Activated T-helper 1 cell treated with anti-CD3 and anti-CD28 coated beads, Interleukin-12 subunit alpha, Interleukin-12 subunit beta, Interleukin-2, Interleukin-4 antibody, amounts not matched to agents 30 ng/mL and 10 ng/mL and 1 ng/mL, durations not matched to agents 14 hours and 24 hours and 36 hours (primary cell): ENCODE data around the gene RAB40C. TPM values are rescaled to one million over a fixed set of nuclear protein-coding genes. Genes with fewer than 3 reads are reported as not detected.

Experiments
- DNase-seq: peaks from one replicate; pipeline ENCODE4 v3.0.0; 2021; ENCODE audit warnings: low spot score
- H3K27ac Mint-ChIP-seq: one replicate; pipeline ENCODE4 v1.8.0; 2021; ENCODE audit warnings: mild to moderate bottlenecking, mixed read lengths
- H3K27me3 Mint-ChIP-seq: one replicate; pipeline ENCODE4 v1.8.0; 2022; ENCODE audit warnings: mild to moderate bottlenecking, moderate library complexity, mixed read lengths; ENCODE audit not compliant: insufficient read depth
- H3K36me3 Mint-ChIP-seq: one replicate; pipeline ENCODE4 v1.8.0; 2021; ENCODE audit warnings: low read depth, mixed read lengths
- H3K4me1 Mint-ChIP-seq: one replicate; pipeline ENCODE4 v1.8.0; 2021; ENCODE audit warnings: low read depth, mixed read lengths
- H3K4me3 Mint-ChIP-seq: one replicate; pipeline ENCODE4 v1.8.0; 2021; ENCODE audit warnings: mild to moderate bottlenecking, moderate library complexity, mixed read lengths
- H3K9me3 Mint-ChIP-seq: one replicate; pipeline ENCODE4 v1.8.0; 2021; ENCODE audit warnings: mixed read lengths
- intact Hi-C: fragments of 100-400 bp; cut with micrococcal nuclease; formaldehyde crosslinking; loops from one replicate; pipeline ENCODE4 v1.15.1; 2024
- total RNA-seq: library from RNA; stranded (reverse); gene quantifications from 2 replicates; pipeline ENCODE4 v1.2.3, GENCODE V29; 2022

The RAB40C gene
- total RNA-seq, 1 donor from 2014 or later: 15.2 TPM

DNA sequence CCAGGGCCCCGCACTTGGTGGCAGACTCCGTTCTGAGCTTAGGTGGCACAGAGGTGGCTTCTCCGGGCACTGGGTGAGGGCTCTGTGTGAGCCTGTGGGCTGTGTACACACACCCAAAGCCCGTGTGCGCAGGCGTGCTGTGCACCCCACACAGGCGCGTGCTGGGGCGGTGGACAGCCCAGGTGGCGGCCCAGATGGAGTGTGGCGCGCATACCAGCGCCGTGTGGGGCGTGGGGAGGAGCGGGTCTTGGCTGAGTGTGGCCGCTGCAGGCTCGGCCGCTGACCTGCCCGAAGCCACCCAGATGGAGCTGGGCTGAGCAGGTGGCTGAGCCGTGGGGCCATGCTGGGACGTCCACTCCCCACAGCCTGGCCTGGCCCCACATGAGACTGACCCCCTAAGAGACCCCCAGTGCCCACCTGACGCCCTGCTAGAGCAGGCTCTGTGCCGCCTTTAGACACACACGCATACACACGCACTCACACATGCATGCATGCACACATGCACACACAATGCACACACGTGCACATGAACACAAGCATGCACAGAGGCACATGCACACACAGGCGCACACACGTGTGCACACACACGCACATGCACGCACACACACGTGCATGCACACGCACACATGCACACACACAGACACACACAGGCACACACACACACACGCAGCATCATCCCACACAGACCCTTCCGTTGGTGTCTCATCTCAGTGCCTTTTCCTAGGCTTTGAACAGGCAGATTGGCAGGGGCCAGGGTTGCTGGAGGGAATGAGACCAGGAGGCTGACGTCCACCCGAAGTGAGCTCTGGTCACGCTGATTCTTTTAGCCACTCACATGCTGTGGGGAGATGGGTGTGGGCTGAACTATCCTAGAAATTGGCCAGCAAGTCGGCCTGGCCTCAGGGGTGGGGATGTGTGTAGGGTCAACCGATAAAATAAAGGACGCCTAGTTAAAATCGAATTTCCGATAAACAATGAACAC, 27.6 kb upstream of the RAB40C start:
- Mint-ChIP-seq H3K4me1 (peaks cover 8% of the 10 kb centered on the region), H3K36me3 (no peaks in the 10 kb centered on the region), H3K27me3 (peaks cover 10% of the 10 kb centered on the region), H3K4me3 (no peak overlapping the region), H3K9me3 (no peaks in the 10 kb centered on the region), H3K27ac (no peak overlapping the region)
- DNase-seq: no peak
- intact Hi-C loops: no loop called here

DNA sequence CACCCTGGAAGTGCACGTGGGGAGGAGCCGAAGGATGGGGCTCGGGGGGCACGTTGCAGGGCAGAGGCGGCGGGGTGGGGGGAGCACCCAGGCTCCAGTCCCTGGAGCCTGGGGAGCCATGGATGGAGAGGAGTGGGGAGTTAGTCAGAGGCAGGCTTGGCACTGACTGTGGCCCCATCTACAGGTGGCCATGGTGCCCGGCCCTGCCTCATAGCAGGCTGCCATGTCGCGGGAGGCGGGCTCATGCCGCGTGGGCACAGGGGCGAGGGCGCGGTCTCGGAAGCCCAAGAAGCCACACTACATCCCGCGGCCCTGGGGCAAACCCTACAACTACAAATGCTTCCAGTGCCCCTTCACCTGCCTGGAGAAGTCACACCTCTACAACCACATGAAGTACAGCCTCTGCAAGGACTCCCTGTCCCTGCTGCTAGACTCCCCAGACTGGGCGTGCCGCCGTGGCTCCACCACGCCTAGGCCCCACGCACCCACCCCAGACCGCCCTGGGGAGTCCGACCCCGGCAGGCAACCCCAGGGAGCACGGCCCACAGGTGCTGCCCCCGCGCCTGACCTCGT, 26.7 kb upstream of the RAB40C start:
- DNase-seq: no peak
- intact Hi-C loops: no loop called here
- Mint-ChIP-seq H3K4me3 (no peak overlapping the region), H3K36me3 (no peaks in the 10 kb centered on the region), H3K27ac (no peak overlapping the region), H3K9me3 (no peaks in the 10 kb centered on the region), H3K4me1 (peaks cover 9% of the 10 kb centered on the region), H3K27me3 (peaks cover 9% of the 10 kb centered on the region)

DNA sequence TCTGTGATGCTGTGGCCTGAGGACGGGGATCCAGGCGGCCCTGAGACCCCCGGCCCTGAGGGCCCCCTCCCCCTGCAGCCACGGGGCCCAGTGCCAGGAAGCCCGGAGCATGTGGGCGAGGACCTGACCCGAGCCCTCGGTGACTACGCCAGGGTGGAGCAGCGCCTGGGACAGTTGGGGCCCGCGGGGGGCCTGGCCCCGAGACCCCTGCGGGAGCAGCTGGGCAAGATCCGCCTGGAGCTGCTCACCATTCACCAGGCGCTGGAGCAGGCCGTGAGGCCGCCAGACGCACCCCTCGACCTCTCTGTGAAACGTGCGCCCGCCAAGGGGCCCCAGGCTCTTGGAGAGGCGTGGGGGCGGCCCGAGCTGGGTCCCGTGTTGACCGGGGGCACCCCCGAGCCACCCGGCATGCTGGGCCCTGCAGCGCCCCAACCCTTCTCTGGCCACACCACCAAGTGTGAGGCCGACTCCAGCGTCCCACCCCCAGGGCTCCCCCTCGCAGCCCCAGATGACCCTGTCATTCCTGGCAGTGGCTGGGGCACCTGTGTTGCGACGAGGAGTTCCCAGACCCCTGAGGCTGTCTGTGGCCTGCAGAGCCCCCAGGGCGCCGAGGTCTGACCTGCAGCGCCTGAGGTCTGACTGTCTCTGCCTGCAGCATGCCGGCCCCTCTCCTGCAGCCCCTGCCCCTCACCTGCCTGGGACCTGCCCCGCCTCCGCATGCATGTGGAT, 25.0 kb upstream of the RAB40C start:
- peaks cover 7% of the 10 kb centered on the region for H3K27me3 Mint-ChIP-seq
- no peak for DNase-seq
- no peaks in the 10 kb centered on the region for H3K9me3 Mint-ChIP-seq
- peaks cover 16% of the 10 kb centered on the region for H3K4me1 Mint-ChIP-seq
- intact Hi-C loops: no loop called here
- H3K36me3 Mint-ChIP-seq: no peaks in the 10 kb centered on the region
- no peak overlapping the region for H3K27ac Mint-ChIP-seq
- H3K4me3 Mint-ChIP-seq: no peak overlapping the region

DNA sequence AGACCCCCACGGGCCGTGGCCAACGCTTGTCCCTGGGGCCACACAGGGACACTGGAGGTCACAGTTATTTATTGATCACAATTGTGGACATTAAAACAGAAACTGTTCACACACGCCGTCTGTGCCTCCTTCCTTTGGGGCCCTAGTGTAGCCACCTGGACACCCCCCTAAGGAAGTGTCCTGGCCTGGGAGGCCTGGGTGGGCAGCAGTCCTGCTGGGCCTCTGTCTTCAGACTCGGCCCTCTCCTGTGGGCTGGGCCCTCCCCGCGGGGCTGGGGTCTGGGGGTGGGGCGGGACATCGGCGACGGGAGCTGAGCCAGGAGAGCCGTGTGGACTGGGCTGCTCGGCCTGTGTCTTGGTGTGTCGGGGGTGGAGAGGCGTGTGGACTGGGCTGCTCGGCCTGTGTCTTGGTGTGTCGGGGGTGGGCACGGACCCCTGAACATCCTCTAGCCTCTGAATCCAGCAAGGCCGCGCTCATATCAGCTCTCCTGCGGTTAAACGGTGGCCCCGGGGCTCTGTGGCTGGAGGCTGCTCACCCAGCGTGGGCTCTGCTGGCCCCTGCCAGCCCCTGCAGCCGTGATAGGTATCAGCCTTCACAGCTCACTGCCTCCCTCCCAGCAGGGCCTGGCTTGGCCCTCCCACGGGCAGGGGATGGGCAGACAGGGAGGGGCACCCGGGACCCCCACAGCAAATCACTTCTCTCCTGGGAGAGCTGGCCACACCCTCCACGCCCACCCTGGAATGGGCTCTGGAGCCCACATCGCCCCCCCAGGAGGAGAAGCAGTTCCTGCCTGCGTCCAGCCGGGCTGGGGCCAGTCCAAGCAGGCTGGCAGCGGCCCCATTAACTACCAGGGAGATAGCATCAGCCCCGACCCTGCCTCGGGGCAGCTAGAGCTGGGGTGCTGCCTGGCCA, 24.2 kb upstream of the RAB40C start:
- Mint-ChIP-seq H3K36me3 (no peaks in the 10 kb centered on the region), H3K27me3 (peaks cover 7% of the 10 kb centered on the region), H3K27ac (no peak overlapping the region), H3K4me3 (no peak overlapping the region), H3K9me3 (no peaks in the 10 kb centered on the region), H3K4me1 (peaks cover 19% of the 10 kb centered on the region)
- DNase-seq: no peak
- intact Hi-C loops: loop anchor here (2.0 kb wide), 1 partner anchor 71 kb away; the partner anchor contains the start of gene METTL26

DNA sequence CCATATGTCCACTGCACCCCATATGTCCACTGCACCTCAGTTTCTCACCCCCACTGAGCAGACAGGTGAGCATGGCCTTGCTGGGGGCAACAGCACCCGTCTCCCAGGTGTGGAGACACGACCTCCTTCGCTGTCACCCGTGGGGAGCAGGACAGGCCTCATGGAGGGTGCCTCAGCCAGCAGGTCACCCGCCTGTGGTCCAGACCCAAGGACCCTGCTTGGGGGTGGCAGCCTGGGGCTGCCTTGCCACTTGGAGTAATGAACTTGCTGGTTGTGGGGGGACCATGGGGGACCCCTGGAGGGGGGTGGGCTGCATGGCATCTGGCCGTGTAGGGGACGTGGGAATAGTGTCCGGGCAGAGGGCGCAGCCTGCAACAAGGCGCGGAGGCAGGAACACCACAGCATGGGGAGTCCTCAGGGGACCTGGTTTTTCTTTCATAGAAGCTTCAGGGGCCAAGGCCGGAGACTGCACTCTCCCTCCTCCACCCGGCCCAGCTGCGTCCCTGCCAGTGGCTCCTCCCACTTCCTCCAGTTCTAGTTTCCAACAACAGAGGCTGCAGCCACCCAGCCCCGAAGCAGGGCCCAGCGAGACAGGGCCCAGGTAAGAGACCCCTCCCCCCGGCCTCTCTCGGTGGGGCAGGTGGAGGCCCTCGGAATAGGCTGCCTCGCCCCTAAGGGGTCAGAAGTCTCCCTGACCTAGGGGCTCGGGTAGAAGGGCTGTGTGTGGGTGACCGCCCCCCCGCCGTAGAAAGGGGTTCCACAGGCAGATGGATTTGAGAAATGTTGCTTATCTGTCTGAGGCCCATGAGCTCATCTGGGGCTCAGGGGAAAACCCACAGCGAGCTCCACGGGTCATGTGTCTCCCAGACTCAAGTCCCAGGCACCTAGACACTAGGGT, 23.1 kb upstream of the RAB40C start, which contains the start of gene NHLRC4:
TSS of gene NHLRC4 (plus strand) at position 531 of the 898 bp plus-strand sequence. CDS start 1,043 bp downstream, outside the sequence.
- peaks cover 29% of the 10 kb centered on the region for H3K4me1 Mint-ChIP-seq
- H3K27ac Mint-ChIP-seq: peak within 1 kb of the TSS; percentile 83
- H3K4me3 Mint-ChIP-seq: peak within 1 kb of the TSS; percentile 64
- intact Hi-C loops: loop anchor here (2.0 kb wide), 1 partner anchor 70 kb away; the partner anchor contains the start of gene METTL26
- DNase-seq: peak; percentile 58
- no peaks in the 10 kb centered on the region for H3K36me3 Mint-ChIP-seq
- no peaks in the 10 kb centered on the region for H3K9me3 Mint-ChIP-seq
- peaks cover 4% of the 10 kb centered on the region for H3K27me3 Mint-ChIP-seq

DNA sequence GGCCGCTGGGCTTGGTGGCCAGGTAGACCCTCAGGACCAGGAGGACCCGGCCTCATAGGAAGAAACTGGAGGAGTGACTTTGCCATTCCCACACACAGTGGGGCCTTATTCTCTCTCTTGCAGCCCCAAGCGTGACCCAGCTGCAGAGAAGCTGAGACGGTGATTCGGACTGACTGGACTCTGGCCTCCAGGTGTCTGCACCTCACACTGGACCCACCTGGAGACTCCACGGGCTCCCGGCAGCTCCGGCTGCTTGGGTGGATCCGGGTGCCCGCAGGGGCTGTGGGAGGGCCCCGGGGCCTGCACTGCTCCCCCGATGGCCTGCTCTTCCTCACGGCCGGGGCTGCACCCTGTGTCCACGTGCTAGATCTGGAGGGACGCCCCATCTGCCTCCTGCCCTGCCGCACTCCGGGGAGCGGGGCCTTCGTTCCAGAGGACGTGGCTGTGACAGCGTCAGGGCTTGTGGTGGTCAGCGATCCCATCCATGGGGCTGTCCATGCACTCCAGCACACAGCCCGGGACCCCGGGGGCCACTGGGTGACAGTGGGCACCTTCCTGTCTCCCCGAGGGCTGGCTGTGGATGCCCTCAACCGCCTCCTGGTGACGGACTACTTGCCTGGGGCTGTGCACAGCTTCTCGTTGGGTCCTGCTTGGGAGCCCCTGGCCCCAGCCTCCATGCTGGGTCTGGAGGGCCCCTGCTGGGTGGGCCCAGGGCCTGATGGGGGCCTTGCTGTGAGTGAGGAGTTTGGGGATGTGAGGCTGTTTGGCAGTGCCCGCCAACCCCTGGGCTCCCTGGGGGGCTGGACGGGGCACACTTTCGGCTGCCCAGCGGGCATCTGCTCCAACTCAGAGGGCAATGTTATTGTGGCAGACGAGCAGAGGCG, 22.3 kb upstream of the RAB40C start:
- no peak for DNase-seq
- Mint-ChIP-seq H3K27me3 (no peaks in the 10 kb centered on the region), H3K4me3 (peak overlapping the region; percentile 64), H3K27ac (peak overlapping the region; percentile 83), H3K9me3 (no peaks in the 10 kb centered on the region), H3K4me1 (peaks cover 32% of the 10 kb centered on the region), H3K36me3 (no peaks in the 10 kb centered on the region)
- intact Hi-C loops: loop anchor here (2.0 kb wide), 1 partner anchor 69 kb away; the partner anchor contains the start of gene METTL26

DNA sequence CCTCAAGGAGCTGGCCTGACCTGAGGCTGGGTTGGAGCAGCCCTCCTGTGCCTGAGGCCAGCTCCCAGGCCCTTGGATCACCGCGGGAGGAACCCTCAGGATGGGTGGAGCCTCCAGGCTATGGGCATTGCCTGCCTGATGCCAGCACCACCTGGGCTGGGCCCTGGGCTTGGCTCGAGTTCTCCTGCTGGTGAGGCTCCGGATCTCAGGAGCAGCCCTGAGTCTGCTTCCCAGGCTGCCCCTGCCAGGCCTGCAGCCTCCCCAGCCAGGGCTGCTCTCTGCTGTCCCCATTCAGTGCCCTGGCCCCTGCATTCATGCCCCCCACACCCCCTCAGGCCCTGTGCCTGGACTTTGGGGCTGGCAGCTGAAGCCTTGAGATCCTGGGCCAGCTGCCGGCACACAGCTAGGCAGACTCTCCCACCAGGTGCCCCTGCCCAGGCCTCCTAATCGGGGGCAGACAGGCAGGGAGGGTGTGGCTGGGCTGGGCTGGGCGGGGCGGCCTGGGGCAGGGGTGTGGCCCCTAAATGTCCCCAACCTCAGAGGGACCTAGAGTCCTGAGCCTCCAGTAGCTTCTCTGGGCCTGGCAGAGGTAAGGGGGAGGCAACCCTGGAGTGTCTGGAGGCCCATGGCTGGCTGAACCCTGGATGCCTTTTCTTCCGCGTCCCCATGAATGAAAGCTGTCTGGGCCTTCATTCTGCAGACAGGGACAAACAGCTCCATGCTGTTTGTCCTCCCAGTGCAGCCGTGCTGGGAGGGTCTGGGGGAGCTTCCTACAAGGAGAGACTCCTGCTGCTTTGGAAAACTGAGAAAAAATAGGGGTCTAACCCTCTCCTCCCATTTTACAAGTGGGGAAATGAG, 21.2 kb upstream of the RAB40C start:
- Mint-ChIP-seq H3K9me3 (no peaks in the 10 kb centered on the region), H3K4me3 (peak overlapping the region; percentile 85), H3K27me3 (no peaks in the 10 kb centered on the region), H3K4me1 (peaks cover 32% of the 10 kb centered on the region), H3K27ac (peak overlapping the region; percentile 89), H3K36me3 (no peaks in the 10 kb centered on the region)
- intact Hi-C loops: no loop called here
- DNase-seq: no peak

DNA sequence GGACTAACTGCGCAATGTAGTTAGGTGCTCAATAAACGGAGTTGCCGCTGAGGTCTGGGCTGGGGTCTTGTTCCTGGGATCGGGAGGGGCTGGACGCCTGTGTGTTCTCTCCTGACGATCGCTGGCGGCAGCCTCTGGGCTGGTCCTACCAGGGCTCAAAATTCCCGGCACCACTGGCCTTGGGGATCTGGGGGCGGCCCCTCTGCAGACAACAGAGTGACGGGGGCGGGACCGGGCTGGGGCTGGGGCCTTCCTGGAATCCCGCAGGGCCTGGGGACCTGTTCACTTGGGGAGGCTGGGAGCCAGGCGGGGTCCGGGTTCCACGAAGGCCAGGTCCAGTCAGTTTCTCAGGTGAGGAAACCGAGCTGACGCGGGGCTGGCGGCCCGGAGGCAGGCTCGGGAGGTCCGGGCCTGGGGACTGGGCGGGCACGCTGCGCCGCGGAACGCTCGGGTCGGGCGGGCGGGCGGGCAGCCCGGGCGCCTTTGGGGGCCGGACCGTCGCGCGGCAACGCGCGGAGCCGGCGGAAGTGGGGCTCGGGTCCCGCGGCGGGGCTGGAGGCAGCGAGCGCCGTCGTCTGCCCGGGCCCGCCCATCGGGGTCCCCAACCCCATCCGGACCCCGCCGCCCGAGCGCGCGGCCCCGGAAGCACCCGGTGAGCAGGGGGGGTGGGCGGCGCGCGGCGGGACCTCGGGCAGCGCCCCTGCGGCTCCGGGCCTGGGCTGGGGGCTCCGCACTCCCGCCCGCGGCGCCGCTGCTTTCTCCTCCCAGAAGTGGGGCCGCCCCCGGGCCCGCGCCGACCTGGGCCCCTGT, 20.2 kb upstream of the RAB40C start, which contains the start of gene PIGQ:
TSS of gene PIGQ (plus strand) at position 524 of the 810 bp plus-strand sequence. CDS start 4,107 bp downstream, outside the sequence.
- H3K27me3 Mint-ChIP-seq: no peaks in the 10 kb centered on the region
- H3K27ac Mint-ChIP-seq: peak within 1 kb of the TSS; percentile 89
- no peaks in the 10 kb centered on the region for H3K9me3 Mint-ChIP-seq
- peaks cover 32% of the 10 kb centered on the region for H3K4me1 Mint-ChIP-seq
- no peaks in the 10 kb centered on the region for H3K36me3 Mint-ChIP-seq
- DNase-seq: peak; percentile 65
- H3K4me3 Mint-ChIP-seq: peak within 1 kb of the TSS; percentile 85
- intact Hi-C loops: loop anchor here (1.0 kb wide), 2 partner anchors 19 to 42 kb away; partner anchors contain the start of gene CAPN15

DNA sequence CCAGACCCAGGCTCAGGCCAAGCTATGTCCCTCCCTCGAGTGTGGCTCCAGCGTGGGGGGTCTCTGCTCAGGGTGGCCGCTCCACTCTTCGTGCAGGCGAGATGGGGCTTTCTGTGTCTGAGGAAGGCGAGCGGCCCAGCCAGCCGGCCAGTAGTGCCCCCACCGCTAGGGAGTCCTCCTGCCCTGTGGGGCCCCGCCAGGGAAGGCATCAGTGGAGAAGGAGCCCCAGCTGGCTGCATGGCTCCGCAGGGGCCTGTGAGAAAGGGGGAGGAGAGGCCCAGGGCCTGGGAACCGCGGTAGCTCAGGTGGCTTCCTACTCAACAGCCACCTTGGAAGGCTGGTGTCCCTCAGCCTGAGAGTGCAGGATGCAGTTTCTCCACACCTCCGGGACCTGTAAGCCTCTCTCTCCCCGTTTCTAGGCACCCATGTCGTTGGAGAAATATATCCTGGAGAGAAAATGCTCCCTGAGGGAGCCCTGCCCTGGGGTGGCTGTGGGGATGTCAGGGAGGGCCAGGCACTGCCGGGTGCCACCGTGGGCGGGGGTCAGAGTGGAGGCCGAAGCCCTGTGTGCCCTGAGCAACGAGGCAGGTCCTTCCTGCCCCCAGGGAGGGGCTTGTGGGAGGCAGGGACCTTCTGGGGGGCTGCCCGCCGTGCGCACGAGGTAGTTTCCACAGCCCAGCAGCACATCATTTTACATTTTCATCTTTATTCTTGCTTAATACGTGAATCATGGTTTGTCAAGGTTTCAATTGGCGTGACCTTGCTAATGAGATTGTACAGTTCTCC, 16.8 kb upstream of the RAB40C start:
- Mint-ChIP-seq H3K4me3 (no peak overlapping the region), H3K9me3 (no peaks in the 10 kb centered on the region), H3K27ac (no peak overlapping the region), H3K36me3 (no peaks in the 10 kb centered on the region), H3K4me1 (peaks cover 23% of the 10 kb centered on the region), H3K27me3 (no peaks in the 10 kb centered on the region)
- intact Hi-C loops: no loop called here
- no peak for DNase-seq
